GM12891 (cell line): Measurements from ENCODE around the gene LHFPL6.

Experiments
- POLR2AphosphoS5 ChIP-seq: IDR thresholded peaks from 2 replicates; pipeline ENCODE4 v1.6.1; 2011; ENCODE audit warnings: low read depth, low read length, control low read depth
- SPI1 ChIP-seq: IDR thresholded peaks from 2 replicates; pipeline ENCODE4 v1.6.1; 2011; ENCODE audit warnings: low read depth, low read length, control low read depth

- no peak for TF ChIP-seq SPI1
- TF ChIP-seq POLR2AphosphoS5, result no peak
These were observed 74.9 kb downstream of the LHFPL6 start for GRCh38 chr13:39527961-39528660.
